Fibroblast of lung (primary cell): ENCODE measurements around the gene HIVEP3. TPM values are rescaled to one million over a fixed set of nuclear protein-coding genes. Genes with fewer than 3 reads are reported as not detected.

Experiments
- DNase-seq, 2 donors: peaks; one replicate each; pipeline versions ENCODE4 v3.0.0 to v3.0.0-alpha.2; 2010; ENCODE audit warnings: low read depth in 2 of 2
- H2AFZ ChIP-seq: 2 replicates; pipeline ENCODE4 v1.5.1; 2012; ENCODE audit warnings: low read length, control low read depth, inconsistent platforms
- H3K27ac ChIP-seq: 2 replicates; pipeline ENCODE4 v1.5.1; 2011; ENCODE audit warnings: low read length, control low read depth; ENCODE audit not compliant: insufficient read depth
- H3K27me3 ChIP-seq: 2 replicates; pipeline ENCODE4 v1.5.1; 2011; ENCODE audit warnings: mild to moderate bottlenecking, low read length; ENCODE audit not compliant: control insufficient read depth, insufficient read depth
- H3K36me3 ChIP-seq: 2 replicates; pipeline ENCODE4 v1.5.1; 2011; ENCODE audit warnings: low read length; ENCODE audit not compliant: control insufficient read depth, insufficient read depth
- H3K4me1 ChIP-seq: 2 replicates; pipeline ENCODE4 v1.5.1; 2011; ENCODE audit warnings: low read length; ENCODE audit not compliant: control insufficient read depth, insufficient read depth; ENCODE audit errors: extremely low read depth
- H3K4me2 ChIP-seq: 2 replicates; pipeline ENCODE4 v1.5.1; 2011; ENCODE audit warnings: low read length, control low read depth; ENCODE audit not compliant: insufficient read depth; ENCODE audit errors: extremely low read depth
- H3K4me3 ChIP-seq, 4 experiments: fragments of 200-600 bp in 1 of 4; sonication (generic) in 1 of 4; replicated peaks in 1 of 4; 2 replicates each; pipeline ENCODE4 v1.5.1; 2011 to 2016; ENCODE audit warnings: low read length in 4 of 4, low read depth in 3 of 4, mild to moderate bottlenecking in 3 of 4, control low read depth in 2 of 4, inconsistent platforms in 1 of 4, mixed read lengths in 1 of 4; ENCODE audit not compliant: insufficient read depth in 1 of 4; ENCODE audit errors: control extremely low read depth in 1 of 4
- H3K79me2 ChIP-seq: 2 replicates; pipeline ENCODE4 v1.5.1; 2012; ENCODE audit warnings: mild to moderate bottlenecking, low read length, inconsistent platforms; ENCODE audit not compliant: control insufficient read depth, insufficient read depth
- H3K9ac ChIP-seq: 2 replicates; pipeline ENCODE4 v1.5.1; 2011; ENCODE audit warnings: mild to moderate bottlenecking, low read length, control low read depth; ENCODE audit not compliant: insufficient read depth
- H3K9me3 ChIP-seq: 2 replicates; pipeline ENCODE4 v1.5.1; 2012; ENCODE audit warnings: low read depth, low read length; ENCODE audit not compliant: control insufficient read depth, insufficient read depth
- H4K20me1 ChIP-seq: 2 replicates; pipeline ENCODE4 v1.5.1; 2011; ENCODE audit warnings: low read length; ENCODE audit not compliant: control insufficient read depth, insufficient read depth; ENCODE audit errors: extremely low read depth
- CTCF ChIP-seq, 2 donors: IDR thresholded peaks in 1 of 2; conservative IDR thresholded peaks in 1 of 2; 1 replicate in 1 of 2; 2 replicates in 1 of 2; pipeline ENCODE4 v1.5.1; 2011 to 2012; ENCODE audit warnings: low read length in 2 of 2, control low read depth in 1 of 2, inconsistent platforms in 1 of 2, low read depth in 1 of 2, mild to moderate bottlenecking in 1 of 2
- EZH2 ChIP-seq: IDR thresholded peaks from 2 replicates; pipeline ENCODE4 v1.5.1; 2012; ENCODE audit warnings: low read length, control low read depth, mild to moderate bottlenecking; ENCODE audit errors: missing control alignments
- polyA plus RNA-seq, 2 donors: library from polyadenylated mRNA; depleted of rRNA in 1 of 2; stranded (reverse) in 1 of 2; unstranded in 1 of 2; fragments of >200 nt; gene quantifications; 2 replicates each; pipeline ENCODE4 v1.2.1, GENCODE V29; 2011 to 2012; ENCODE audit warnings: missing spikeins in 1 of 2
- total RNA-seq: library from RNA; depleted of rRNA; stranded (reverse); fragments of >200 nt; gene quantifications from 2 replicates; pipeline ENCODE4 v1.2.1, GENCODE V29; 2014

Gene HIVEP3
- total and polyA plus RNA-seq, 2 donors (not counting 1 experiment from before 2014, with no cell fraction given) = 0.83 to 3.2 TPM

GRCh38 chr1:41827991-41828570 lies 90.6 kb downstream of the HIVEP3 start:
- no peak overlapping the region for H3K4me2 ChIP-seq
- H2AFZ ChIP-seq = no peak overlapping the region

DNA sequence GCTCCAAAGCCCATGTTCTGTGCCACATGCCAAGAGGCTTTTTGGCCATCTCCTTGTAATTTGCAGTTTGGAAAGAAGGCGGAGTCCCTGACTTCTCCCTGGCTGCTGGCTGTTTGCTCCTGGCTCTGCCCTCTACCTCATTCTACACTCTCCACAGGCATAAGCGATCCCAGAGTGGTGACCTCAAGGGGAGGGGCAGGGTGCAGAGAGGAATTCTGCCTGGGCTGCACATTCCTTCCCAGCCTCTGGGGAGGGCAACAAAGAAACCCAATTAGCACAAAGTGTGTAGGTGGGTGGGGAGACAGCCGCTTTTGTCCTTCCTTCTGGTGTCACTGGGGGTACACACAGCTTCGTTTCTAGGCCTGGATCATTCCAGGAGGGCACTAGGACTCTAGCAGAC lies 95.3 kb downstream of the HIVEP3 start:
- Histone ChIP-seq H4K20me1 (no peaks in the 10 kb centered on the region), H3K79me2 (no peaks in the 10 kb centered on the region), H3K36me3 (no peaks in the 10 kb centered on the region), H3K4me2 (no peak overlapping the region), H3K27me3 (no peaks in the 10 kb centered on the region), H3K9me3 (no peaks in the 10 kb centered on the region), H3K27ac (no peak overlapping the region), H2AFZ (no peak overlapping the region), H3K4me3 (no peak overlapping the region), H3K4me1 (no peaks in the 10 kb centered on the region), H3K9ac (no peak overlapping the region)
- DNase-seq = peak in 1 of 2 donors; percentile 69
- TF ChIP-seq CTCF (conservative IDR thresholded peaks at IDR 0.05 in 1 of 2, IDR thresholded peaks at IDR 0.05 in 1 of 2; ENCODE audit: low read depth in 1 of 2, low read length in 2 of 2) = no peak

More at GRCh38 chr1:41827991-41828570, 90.6 kb downstream of the HIVEP3 start:
- Histone ChIP-seq H3K9ac (no peak overlapping the region), H4K20me1 (no peaks in the 10 kb centered on the region), H3K27ac (no peak overlapping the region), H3K4me1 (no peaks in the 10 kb centered on the region), H3K27me3 (no peaks in the 10 kb centered on the region), H3K79me2 (no peaks in the 10 kb centered on the region), H3K36me3 (no peaks in the 10 kb centered on the region), H3K4me3 (no peak overlapping the region), H3K9me3 (no peaks in the 10 kb centered on the region)
- TF ChIP-seq EZH2 (no peak), CTCF (conservative IDR thresholded peaks at IDR 0.05 in 1 of 2, IDR thresholded peaks at IDR 0.05 in 1 of 2; ENCODE audit: low read depth in 1 of 2, low read length in 2 of 2) (no peak)
- DNase-seq = peak; percentile 56 to 61

- H3K36me3 ChIP-seq = no peaks in the 10 kb centered on the region
- H3K27me3 ChIP-seq = no peaks in the 10 kb centered on the region
- no peaks in the 10 kb centered on the region for H4K20me1 ChIP-seq
- no peaks in the 10 kb centered on the region for H3K4me1 ChIP-seq
- no peaks in the 10 kb centered on the region for H3K79me2 ChIP-seq
- no peaks in the 10 kb centered on the region for H3K9me3 ChIP-seq
- no peak overlapping the region for H3K27ac ChIP-seq
- H3K9ac ChIP-seq = no peak overlapping the region
- no peak for DNase-seq
- no peak overlapping the region for H3K4me3 ChIP-seq
- H2AFZ ChIP-seq = no peak overlapping the region
- H3K4me2 ChIP-seq = no peak overlapping the region
- TF ChIP-seq CTCF (conservative IDR thresholded peaks at IDR 0.05 in 1 of 2, IDR thresholded peaks at IDR 0.05 in 1 of 2; ENCODE audit: low read depth in 1 of 2, low read length in 2 of 2) = no peak
- no peak for TF ChIP-seq EZH2
Measured at GRCh38 chr1:41822866-41823265, 95.9 kb downstream of the HIVEP3 start.
